ENCODE data around the gene INSM2.

Gene INSM2

GRCh38 chr14:35578639-35579038 lies 44.7 kb downstream of the INSM2 start:
- Histone ChIP-seq H3K27ac (no peak overlapping the region), H3K9me3 (ENCODE audit: low read depth, low read length) (no peaks in the 10 kb centered on the region), H3K4me3 (no peak overlapping the region), H3K36me3 (ENCODE audit: insufficient read depth, low read length) (no peaks in the 10 kb centered on the region), H3K9ac (ENCODE audit: insufficient read length) (no peak overlapping the region)
- no peak for DNase-seq (ENCODE audit: low read depth, low spot score)
- TF ChIP-seq POLR2AphosphoS5 (IDR thresholded peaks at IDR 0.05; ENCODE audit: borderline replicate concordance, low read depth, low read length) (no peak), EZH2 (IDR thresholded peaks at IDR 0.05) (no peak), FOXP2 (optimal IDR thresholded peaks at IDR 0.05; ENCODE audit: control extremely low read depth, extremely low read length, insufficient read depth) (no peak)
